GM10266 (cell line): ENCODE results near the gene PPP1R14D.

Experiments
- DNase-seq: peaks from one replicate; pipeline ENCODE4 v3.0.0; 2012; ENCODE audit errors: extremely low spot score
- TF ChIP-seq, protein P1 (sequence below): IDR thresholded peaks from 2 replicates; pipeline ENCODE4 v1.5.1; 2012; ENCODE audit warnings: mild to moderate bottlenecking, low read depth; ENCODE audit not compliant: control insufficient read depth, insufficient read depth; ENCODE audit errors: missing control alignments

The PPP1R14D gene

DNA sequence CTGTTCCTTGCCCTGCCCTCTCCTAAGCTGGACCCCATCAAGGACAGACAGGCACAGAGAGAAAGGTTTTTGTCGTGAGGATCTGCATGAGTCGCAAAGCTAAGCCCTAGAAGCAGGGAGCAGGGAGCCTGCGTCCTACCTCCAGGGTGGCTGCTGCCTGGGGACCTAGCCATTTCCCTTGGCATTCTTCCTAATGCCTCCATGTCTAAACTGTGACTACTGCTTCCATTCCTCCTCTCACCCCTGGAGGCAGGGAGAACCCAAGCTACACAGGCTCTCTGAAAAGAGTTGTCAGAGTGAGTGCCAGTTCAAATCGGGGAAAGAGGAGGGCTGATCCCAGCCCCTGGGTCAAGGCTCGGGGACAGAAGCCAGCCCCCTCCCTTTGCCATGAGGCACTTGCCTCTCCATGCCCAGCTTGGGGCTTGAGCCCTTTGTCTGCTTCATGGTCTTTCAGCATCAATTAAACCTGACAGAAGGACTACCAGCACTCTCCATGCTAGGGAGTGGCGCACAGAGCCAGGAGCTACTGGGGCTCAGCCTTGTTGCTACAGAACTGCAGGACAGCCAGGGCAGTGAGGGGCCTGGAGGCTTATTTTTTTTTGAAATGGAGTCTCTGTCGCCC, 62.2 kb downstream of the PPP1R14D start:
- TF ChIP-seq, protein P1, sequence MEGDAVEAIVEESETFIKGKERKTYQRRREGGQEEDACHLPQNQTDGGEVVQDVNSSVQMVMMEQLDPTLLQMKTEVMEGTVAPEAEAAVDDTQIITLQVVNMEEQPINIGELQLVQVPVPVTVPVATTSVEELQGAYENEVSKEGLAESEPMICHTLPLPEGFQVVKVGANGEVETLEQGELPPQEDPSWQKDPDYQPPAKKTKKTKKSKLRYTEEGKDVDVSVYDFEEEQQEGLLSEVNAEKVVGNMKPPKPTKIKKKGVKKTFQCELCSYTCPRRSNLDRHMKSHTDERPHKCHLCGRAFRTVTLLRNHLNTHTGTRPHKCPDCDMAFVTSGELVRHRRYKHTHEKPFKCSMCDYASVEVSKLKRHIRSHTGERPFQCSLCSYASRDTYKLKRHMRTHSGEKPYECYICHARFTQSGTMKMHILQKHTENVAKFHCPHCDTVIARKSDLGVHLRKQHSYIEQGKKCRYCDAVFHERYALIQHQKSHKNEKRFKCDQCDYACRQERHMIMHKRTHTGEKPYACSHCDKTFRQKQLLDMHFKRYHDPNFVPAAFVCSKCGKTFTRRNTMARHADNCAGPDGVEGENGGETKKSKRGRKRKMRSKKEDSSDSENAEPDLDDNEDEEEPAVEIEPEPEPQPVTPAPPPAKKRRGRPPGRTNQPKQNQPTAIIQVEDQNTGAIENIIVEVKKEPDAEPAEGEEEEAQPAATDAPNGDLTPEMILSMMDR = no peak

More for the DNA sequence above, 62.2 kb downstream of the PPP1R14D start:
- DNase-seq = no peak
